HEK293 (cell line): ENCODE data around the gene DIPK1C.

ENCODE experiments used
- CTCF ChIA-PET: fragments of 350-600 bp; formaldehyde crosslinking; extraction: SDS; loops from one replicate; lab custom pipeline; 2021; ENCODE audit warnings: antibody characterized with exemption; lab: Yijun Ruan, JAX
- POLR2A ChIA-PET: fragments of 300-600 bp; formaldehyde crosslinking; extraction: SDS; loops from one replicate; lab custom pipeline; 2020; ENCODE audit warnings: antibody characterized with exemption, inconsistent platforms; lab: Yijun Ruan, JAX
- H3K27ac ChIP-seq: fragments of 200-500 bp; sonication (Bioruptor generic); 2 replicates; pipeline ENCODE4 v1.5.1; 2014; ENCODE audit warnings: low read depth, low read length, control low read depth, inconsistent platforms; ENCODE audit errors: extremely low read depth
- H3K36me3 ChIP-seq, 2 experiments: fragments of 200-500 bp in 1 of 2; sonication (Bioruptor generic) in 1 of 2; 1 replicate in 1 of 2; 2 replicates in 1 of 2; pipeline ENCODE4 v1.5.1; 2014 to 2017; ENCODE audit warnings: inconsistent platforms in 2 of 2, low read length in 2 of 2; ENCODE audit not compliant: control insufficient read depth in 2 of 2, insufficient read depth in 1 of 2
- H3K4me1 ChIP-seq: fragments of 200-500 bp; sonication (Bioruptor generic); 2 replicates; pipeline ENCODE4 v1.5.1; 2014; ENCODE audit warnings: mild to moderate bottlenecking, low read length, inconsistent platforms; ENCODE audit not compliant: control insufficient read depth, insufficient read depth
- H3K4me3 ChIP-seq: 2 replicates; pipeline ENCODE4 v1.5.1; 2011; ENCODE audit warnings: low read depth, mild to moderate bottlenecking, control low read depth, low read length, moderate library complexity
- H3K9me3 ChIP-seq: fragments of 200-500 bp; sonication (Bioruptor generic); 2 replicates; pipeline ENCODE4 v1.5.1; 2014; ENCODE audit warnings: low read depth, low read length, inconsistent platforms; ENCODE audit not compliant: control insufficient read depth, insufficient read depth
- EGR2 ChIP-seq: fragments of 450-650 bp; formaldehyde crosslinking; IDR thresholded peaks from 2 replicates; pipeline ENCODE4 v1.5.1; 2016; ENCODE audit warnings: low read depth, missing biosample characterization, missing genetic modification characterization
- FEZF1 ChIP-seq: fragments of 450-650 bp; formaldehyde crosslinking; IDR thresholded peaks from 2 replicates; pipeline ENCODE4 v1.5.1; 2016; ENCODE audit warnings: missing biosample characterization, missing genetic modification characterization
- KLF10 ChIP-seq: fragments of 450-650 bp; IDR thresholded peaks from 2 replicates; pipeline ENCODE4 v1.5.1; 2018; ENCODE audit warnings: missing biosample characterization, mild to moderate bottlenecking, missing genetic modification characterization
- YY2 ChIP-seq: fragments of 450-650 bp; formaldehyde crosslinking; IDR thresholded peaks from 2 replicates; pipeline ENCODE4 v1.5.1; 2016; ENCODE audit warnings: missing biosample characterization, missing genetic modification characterization
- ZBTB8A ChIP-seq: fragments of 450-650 bp; formaldehyde crosslinking; IDR thresholded peaks from 2 replicates; pipeline ENCODE4 v1.5.1; 2016; ENCODE audit warnings: missing biosample characterization, missing genetic modification characterization
- ZFP3 ChIP-seq: fragments of 450-650 bp; formaldehyde crosslinking; IDR thresholded peaks from 2 replicates; pipeline ENCODE4 v1.5.1; 2016; ENCODE audit warnings: low read depth, missing biosample characterization, missing genetic modification characterization
- ZNF2 ChIP-seq: fragments of 450-650 bp; formaldehyde crosslinking; IDR thresholded peaks from 2 replicates; pipeline ENCODE4 v1.5.1; 2016; ENCODE audit warnings: missing biosample characterization, missing genetic modification characterization
- ZNF202 ChIP-seq: fragments of 450-650 bp; formaldehyde crosslinking; IDR thresholded peaks from 2 replicates; pipeline ENCODE4 v1.5.1; 2016; ENCODE audit warnings: missing biosample characterization, missing genetic modification characterization, borderline replicate concordance
- ZNF341 ChIP-seq: fragments of 450-650 bp; formaldehyde crosslinking; IDR thresholded peaks from 2 replicates; pipeline ENCODE4; 2016; ENCODE audit warnings: low read depth, missing biosample characterization, missing genetic modification characterization
- ZNF366 ChIP-seq: fragments of 450-650 bp; formaldehyde crosslinking; conservative IDR thresholded peaks from 2 replicates; pipeline ENCODE4 v1.5.1; 2016; ENCODE audit warnings: missing biosample characterization, missing genetic modification characterization
- ZNF558 ChIP-seq: fragments of 450-650 bp; formaldehyde crosslinking; IDR thresholded peaks from 2 replicates; pipeline ENCODE4 v1.5.1; 2016; ENCODE audit warnings: missing biosample characterization, missing genetic modification characterization
- ZNF768 ChIP-seq: fragments of 450-650 bp; formaldehyde crosslinking; IDR thresholded peaks from 2 replicates; pipeline ENCODE4 v1.5.1; 2018; ENCODE audit warnings: missing biosample characterization, mild to moderate bottlenecking, missing genetic modification characterization
- ZSCAN16 ChIP-seq: fragments of 450-650 bp; formaldehyde crosslinking; IDR thresholded peaks from 2 replicates; pipeline ENCODE4 v1.5.1; 2016; ENCODE audit warnings: missing biosample characterization, missing genetic modification characterization
- TF ChIP-seq, protein P1 (sequence below): fragments of 450-650 bp; formaldehyde crosslinking; IDR thresholded peaks from 2 replicates; pipeline ENCODE4 v1.5.1; 2016; ENCODE audit warnings: missing biosample characterization, missing genetic modification characterization
- TF ChIP-seq, protein P2 (sequence below): fragments of 450-650 bp; formaldehyde crosslinking; IDR thresholded peaks from 2 replicates; pipeline ENCODE4 v1.5.1; 2017; ENCODE audit warnings: missing biosample characterization, missing genetic modification characterization
- TF ChIP-seq, protein P3 (sequence below): fragments of 450-650 bp; formaldehyde crosslinking; conservative IDR thresholded peaks from 2 replicates; pipeline ENCODE4 v1.5.1; 2016; ENCODE audit warnings: low read depth, missing biosample characterization, missing genetic modification characterization
- TF ChIP-seq, protein P4 (sequence below): fragments of 450-650 bp; formaldehyde crosslinking; IDR thresholded peaks from 2 replicates; pipeline ENCODE4 v1.5.1; 2017; ENCODE audit warnings: missing biosample characterization, missing genetic modification characterization
- TF ChIP-seq, protein P5 (sequence below): fragments of 450-650 bp; formaldehyde crosslinking; IDR thresholded peaks from 2 replicates; pipeline ENCODE4 v1.5.1; 2016; ENCODE audit warnings: missing biosample characterization, missing genetic modification characterization, low read depth

Gene DIPK1C

DNA sequence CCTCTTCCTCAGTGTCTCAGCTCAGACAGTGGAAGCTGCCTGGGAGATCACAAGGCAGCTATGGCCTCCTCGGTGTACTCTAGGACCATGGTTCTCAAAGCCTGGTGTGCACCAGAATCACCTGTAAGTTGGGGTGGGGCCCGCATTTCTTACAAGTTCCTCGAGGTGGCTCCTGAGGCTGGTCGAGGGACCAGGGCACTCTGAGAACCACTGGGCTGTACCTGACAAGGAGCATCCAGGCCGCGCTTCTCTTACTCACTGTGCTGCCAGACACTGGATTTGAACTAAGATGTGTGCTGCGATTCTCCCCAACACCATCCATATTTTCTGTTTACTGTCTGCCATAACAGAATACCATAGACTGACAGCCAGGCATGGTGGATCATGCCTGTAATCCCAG lies 59.5 kb downstream of the DIPK1C start (continued):
- no peak for TF ChIP-seq ZFP3 (tag by site-specific recombination)
- no peak for TF ChIP-seq ZNF768 (tag by site-specific recombination)
- TF ChIP-seq, protein P1, sequence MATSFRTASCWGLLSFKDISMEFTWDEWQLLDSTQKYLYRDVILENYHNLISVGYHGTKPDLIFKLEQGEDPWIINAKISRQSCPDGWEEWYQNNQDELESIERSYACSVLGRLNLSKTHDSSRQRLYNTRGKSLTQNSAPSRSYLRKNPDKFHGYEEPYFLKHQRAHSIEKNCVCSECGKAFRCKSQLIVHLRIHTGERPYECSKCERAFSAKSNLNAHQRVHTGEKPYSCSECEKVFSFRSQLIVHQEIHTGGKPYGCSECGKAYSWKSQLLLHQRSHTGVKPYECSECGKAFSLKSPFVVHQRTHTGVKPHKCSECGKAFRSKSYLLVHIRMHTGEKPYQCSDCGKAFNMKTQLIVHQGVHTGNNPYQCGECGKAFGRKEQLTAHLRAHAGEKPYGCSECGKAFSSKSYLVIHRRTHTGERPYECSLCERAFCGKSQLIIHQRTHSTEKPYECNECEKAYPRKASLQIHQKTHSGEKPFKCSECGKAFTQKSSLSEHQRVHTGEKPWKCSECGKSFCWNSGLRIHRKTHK, result no peak
- TF ChIP-seq, all 188 proteins: peak for 0

DNA sequence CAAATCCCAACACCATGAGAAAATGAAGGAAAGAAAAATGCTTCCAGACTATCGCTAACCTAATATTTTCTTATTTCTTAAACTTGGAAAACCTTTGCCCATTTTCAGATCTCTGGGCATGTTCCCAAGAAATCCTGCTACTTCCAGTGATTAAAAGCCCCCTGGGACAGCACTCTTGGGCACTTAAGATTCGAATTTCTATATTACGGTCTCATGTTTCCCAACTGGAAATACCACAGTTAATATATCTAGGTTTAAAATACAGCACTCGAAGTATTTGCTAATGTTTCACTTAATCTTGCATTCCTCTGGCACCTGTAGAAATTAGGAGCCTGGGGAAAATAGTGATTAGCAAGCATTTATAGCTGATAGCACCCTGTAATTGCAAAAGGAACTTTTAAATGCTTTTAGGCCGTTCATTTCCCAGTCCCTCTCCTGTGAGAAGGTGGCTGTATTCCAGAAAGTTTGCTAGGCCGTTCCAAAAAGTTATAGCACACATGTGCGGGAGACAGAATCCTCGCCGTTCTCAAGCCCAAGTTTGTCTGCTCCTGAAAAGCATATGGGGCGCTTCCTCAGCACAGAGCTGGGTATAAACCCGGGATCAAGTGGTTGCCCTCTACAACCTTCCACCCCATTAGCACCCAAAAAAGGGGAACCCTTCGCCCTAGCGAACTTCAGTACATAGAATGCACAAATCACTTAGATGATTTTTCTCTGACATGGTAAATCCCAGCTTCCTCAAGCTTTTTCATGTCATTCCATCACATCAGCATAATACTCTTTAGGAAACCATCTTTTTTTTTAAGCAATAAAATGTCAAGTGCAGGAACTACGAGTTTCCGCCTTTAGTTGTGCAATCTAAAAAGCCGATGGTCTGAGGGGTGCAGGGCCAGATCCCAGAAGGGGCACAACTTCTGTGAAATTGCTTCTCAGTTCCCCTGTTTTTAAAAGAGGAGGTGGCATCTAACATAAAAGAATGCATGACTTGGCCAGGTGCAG lies 60.6 kb downstream of the DIPK1C start:
- TF ChIP-seq YY2 (tag by site-specific recombination) (no peak), FEZF1 (tag by site-specific recombination) (0 out of 2 replicates have a peak, but pooled peaks have one; percentile 13), ZNF2 (tag by site-specific recombination) (no peak)
- TF ChIP-seq, protein P2, sequence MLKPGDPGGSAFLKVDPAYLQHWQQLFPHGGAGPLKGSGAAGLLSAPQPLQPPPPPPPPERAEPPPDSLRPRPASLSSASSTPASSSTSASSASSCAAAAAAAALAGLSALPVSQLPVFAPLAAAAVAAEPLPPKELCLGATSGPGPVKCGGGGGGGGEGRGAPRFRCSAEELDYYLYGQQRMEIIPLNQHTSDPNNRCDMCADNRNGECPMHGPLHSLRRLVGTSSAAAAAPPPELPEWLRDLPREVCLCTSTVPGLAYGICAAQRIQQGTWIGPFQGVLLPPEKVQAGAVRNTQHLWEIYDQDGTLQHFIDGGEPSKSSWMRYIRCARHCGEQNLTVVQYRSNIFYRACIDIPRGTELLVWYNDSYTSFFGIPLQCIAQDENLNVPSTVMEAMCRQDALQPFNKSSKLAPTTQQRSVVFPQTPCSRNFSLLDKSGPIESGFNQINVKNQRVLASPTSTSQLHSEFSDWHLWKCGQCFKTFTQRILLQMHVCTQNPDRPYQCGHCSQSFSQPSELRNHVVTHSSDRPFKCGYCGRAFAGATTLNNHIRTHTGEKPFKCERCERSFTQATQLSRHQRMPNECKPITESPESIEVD (tag by site-specific recombination), result peak; percentile 66
- Histone ChIP-seq H3K4me3 (no peak overlapping the region), H3K4me1 (no peaks in the 10 kb centered on the region), H3K36me3 (no peaks in the 10 kb centered on the region), H3K9me3 (no peaks in the 10 kb centered on the region), H3K27ac (no peak overlapping the region)
- POLR2A ChIA-PET, result no interaction called here
- CTCF ChIA-PET, result no interaction called here

DNA sequence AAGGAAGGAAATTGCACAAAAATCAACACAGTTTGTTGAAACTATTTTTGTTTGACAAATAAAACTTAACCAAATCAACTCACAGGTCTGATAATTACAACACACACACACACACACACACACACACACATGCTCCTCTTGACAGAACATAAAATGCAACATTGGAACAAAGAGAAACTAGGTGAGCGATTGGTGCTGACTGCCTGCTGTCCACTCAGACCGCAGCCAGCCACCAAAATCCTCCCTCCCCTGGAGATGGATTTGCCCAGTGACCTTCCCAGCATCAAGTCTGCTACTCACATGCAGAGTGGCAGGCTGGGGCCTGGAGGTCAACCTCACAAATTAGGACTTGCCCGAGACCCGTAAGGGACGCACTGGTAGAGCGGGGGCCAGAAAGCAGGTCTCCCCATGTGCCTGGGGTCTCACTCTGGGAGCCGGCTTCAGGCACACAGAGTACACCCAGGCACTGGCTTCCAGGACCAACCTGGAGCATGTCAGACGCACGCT lies 61.4 kb downstream of the DIPK1C start:
- Histone ChIP-seq H3K4me1 (no peaks in the 10 kb centered on the region), H3K27ac (no peak overlapping the region), H3K36me3 (no peaks in the 10 kb centered on the region), H3K4me3 (no peak overlapping the region), H3K9me3 (no peaks in the 10 kb centered on the region)
- ChIA-PET CTCF (no interaction called here), POLR2A (no interaction called here)
- TF ChIP-seq, protein P3, sequence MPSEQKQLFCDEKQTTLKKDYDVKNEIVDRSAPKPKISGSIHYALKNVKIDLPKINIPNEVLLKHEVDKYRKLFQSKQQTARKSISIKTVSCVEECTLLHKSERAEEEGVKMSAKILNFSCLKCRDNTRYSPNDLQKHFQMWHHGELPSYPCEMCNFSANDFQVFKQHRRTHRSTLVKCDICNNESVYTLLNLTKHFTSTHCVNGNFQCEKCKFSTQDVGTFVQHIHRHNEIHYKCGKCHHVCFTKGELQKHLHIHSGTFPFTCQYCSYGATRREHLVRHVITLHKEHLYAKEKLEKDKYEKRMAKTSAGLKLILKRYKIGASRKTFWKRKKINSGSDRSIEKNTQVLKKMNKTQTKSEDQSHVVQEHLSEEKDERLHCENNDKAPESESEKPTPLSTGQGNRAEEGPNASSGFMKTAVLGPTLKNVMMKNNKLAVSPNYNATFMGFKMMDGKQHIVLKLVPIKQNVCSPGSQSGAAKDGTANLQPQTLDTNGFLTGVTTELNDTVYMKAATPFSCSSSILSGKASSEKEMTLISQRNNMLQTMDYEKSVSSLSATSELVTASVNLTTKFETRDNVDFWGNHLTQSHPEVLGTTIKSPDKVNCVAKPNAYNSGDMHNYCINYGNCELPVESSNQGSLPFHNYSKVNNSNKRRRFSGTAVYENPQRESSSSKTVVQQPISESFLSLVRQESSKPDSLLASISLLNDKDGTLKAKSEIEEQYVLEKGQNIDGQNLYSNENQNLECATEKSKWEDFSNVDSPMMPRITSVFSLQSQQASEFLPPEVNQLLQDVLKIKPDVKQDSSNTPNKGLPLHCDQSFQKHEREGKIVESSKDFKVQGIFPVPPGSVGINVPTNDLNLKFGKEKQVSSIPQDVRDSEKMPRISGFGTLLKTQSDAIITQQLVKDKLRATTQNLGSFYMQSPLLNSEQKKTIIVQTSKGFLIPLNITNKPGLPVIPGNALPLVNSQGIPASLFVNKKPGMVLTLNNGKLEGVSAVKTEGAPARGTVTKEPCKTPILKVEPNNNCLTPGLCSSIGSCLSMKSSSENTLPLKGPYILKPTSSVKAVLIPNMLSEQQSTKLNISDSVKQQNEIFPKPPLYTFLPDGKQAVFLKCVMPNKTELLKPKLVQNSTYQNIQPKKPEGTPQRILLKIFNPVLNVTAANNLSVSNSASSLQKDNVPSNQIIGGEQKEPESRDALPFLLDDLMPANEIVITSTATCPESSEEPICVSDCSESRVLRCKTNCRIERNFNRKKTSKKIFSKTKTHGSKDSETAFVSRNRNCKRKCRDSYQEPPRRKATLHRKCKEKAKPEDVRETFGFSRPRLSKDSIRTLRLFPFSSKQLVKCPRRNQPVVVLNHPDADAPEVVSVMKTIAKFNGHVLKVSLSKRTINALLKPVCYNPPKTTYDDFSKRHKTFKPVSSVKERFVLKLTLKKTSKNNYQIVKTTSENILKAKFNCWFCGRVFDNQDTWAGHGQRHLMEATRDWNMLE (tag by site-specific recombination), result no peak
- TF ChIP-seq ZNF366 (tag by site-specific recombination) (no peak), ZNF341 (no peak), ZNF202 (tag by site-specific recombination) (no peak), KLF10 (no peak), ZSCAN16 (no peak), ZNF558 (no peak), ZBTB8A (tag by site-specific recombination) (no peak), EGR2 (tag by site-specific recombination) (no peak), YY2 (tag by site-specific recombination) (no peak)
- TF ChIP-seq, protein P4, sequence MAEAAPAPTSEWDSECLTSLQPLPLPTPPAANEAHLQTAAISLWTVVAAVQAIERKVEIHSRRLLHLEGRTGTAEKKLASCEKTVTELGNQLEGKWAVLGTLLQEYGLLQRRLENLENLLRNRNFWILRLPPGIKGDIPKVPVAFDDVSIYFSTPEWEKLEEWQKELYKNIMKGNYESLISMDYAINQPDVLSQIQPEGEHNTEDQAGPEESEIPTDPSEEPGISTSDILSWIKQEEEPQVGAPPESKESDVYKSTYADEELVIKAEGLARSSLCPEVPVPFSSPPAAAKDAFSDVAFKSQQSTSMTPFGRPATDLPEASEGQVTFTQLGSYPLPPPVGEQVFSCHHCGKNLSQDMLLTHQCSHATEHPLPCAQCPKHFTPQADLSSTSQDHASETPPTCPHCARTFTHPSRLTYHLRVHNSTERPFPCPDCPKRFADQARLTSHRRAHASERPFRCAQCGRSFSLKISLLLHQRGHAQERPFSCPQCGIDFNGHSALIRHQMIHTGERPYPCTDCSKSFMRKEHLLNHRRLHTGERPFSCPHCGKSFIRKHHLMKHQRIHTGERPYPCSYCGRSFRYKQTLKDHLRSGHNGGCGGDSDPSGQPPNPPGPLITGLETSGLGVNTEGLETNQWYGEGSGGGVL, result no peak
- TF ChIP-seq, protein P5, sequence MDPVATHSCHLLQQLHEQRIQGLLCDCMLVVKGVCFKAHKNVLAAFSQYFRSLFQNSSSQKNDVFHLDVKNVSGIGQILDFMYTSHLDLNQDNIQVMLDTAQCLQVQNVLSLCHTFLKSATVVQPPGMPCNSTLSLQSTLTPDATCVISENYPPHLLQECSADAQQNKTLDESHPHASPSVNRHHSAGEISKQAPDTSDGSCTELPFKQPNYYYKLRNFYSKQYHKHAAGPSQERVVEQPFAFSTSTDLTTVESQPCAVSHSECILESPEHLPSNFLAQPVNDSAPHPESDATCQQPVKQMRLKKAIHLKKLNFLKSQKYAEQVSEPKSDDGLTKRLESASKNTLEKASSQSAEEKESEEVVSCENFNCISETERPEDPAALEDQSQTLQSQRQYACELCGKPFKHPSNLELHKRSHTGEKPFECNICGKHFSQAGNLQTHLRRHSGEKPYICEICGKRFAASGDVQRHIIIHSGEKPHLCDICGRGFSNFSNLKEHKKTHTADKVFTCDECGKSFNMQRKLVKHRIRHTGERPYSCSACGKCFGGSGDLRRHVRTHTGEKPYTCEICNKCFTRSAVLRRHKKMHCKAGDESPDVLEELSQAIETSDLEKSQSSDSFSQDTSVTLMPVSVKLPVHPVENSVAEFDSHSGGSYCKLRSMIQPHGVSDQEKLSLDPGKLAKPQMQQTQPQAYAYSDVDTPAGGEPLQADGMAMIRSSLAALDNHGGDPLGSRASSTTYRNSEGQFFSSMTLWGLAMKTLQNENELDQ (tag by site-specific recombination), result no peak
